RWPE1 (cell line): Measurements from ENCODE around the gene TEX38.
"Not testable (repeated sequence)": the region's sequence is repeated elsewhere in the genome, so short reads cannot be mapped to it uniquely, and the experiment has no call there.

Source experiments
- CTCF ChIA-PET: fragments of 350-600 bp; sonication (Branson Sonifier 250); formaldehyde crosslinking; extraction: SDS; loops from one replicate; lab custom pipeline; 2021; lab: Yijun Ruan, JAX
- POLR2A ChIA-PET: fragments of 400-600 bp; formaldehyde crosslinking; extraction: SDS; loops from one replicate; lab custom pipeline; 2020; ENCODE audit warnings: antibody characterized with exemption; ENCODE audit not compliant: low non-redundant PET; lab: Yijun Ruan, JAX
- DNase-seq: peaks from one replicate; pipeline ENCODE4 v3.0.0; 2012; ENCODE audit warnings: low spot score
- H3K27ac ChIP-seq: fragments of 450-650 bp; 2 replicates; pipeline ENCODE4 v1.5.1; 2017
- TF ChIP-seq, protein P1 (sequence below): fragments of 450-650 bp; conservative IDR thresholded peaks from 2 replicates; pipeline ENCODE4 v1.5.1; 2017; ENCODE audit warnings: low read depth, mild to moderate bottlenecking

Gene TEX38

DNA sequence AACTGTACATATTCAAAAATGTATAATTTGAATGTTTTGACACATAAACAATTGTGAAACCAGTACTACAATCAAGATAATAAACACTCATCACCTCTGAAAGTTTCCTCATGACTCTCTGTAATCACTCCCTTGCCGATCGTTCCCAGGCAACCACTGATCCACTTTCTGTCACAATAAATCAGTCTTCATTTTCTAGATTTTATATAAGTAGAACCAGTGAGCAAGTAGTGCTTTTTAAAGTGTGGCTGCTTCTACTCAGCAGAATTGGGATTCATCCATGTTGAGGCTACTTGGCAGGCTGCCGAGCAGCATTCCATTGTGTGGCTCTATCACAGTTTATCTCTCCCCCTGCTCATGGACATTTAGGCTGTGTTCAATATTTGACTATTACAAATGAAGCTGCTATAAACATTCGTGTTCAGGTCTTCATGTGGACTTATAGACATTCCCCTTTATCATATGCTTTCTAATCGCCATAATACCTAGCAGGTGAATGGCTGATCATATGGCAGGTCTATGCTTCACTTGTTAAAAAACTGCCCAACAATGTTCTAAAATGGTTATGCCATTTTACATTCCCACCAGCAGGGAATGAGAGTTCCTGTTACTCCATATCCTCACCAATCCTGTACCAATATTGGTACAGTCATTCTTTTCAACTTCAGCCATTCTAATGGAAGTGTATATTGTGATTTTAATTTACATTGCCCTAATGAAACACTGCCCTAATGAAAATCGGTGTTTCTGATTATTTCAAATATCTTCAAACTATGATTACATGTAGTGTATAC lies 20.5 kb downstream of the TEX38 start:
- no peak for DNase-seq
- ChIA-PET POLR2A (no interaction called here), CTCF (no interaction called here)
- TF ChIP-seq, protein P1, sequence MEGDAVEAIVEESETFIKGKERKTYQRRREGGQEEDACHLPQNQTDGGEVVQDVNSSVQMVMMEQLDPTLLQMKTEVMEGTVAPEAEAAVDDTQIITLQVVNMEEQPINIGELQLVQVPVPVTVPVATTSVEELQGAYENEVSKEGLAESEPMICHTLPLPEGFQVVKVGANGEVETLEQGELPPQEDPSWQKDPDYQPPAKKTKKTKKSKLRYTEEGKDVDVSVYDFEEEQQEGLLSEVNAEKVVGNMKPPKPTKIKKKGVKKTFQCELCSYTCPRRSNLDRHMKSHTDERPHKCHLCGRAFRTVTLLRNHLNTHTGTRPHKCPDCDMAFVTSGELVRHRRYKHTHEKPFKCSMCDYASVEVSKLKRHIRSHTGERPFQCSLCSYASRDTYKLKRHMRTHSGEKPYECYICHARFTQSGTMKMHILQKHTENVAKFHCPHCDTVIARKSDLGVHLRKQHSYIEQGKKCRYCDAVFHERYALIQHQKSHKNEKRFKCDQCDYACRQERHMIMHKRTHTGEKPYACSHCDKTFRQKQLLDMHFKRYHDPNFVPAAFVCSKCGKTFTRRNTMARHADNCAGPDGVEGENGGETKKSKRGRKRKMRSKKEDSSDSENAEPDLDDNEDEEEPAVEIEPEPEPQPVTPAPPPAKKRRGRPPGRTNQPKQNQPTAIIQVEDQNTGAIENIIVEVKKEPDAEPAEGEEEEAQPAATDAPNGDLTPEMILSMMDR = no peak
- H3K27ac ChIP-seq = no peak overlapping the region

DNA sequence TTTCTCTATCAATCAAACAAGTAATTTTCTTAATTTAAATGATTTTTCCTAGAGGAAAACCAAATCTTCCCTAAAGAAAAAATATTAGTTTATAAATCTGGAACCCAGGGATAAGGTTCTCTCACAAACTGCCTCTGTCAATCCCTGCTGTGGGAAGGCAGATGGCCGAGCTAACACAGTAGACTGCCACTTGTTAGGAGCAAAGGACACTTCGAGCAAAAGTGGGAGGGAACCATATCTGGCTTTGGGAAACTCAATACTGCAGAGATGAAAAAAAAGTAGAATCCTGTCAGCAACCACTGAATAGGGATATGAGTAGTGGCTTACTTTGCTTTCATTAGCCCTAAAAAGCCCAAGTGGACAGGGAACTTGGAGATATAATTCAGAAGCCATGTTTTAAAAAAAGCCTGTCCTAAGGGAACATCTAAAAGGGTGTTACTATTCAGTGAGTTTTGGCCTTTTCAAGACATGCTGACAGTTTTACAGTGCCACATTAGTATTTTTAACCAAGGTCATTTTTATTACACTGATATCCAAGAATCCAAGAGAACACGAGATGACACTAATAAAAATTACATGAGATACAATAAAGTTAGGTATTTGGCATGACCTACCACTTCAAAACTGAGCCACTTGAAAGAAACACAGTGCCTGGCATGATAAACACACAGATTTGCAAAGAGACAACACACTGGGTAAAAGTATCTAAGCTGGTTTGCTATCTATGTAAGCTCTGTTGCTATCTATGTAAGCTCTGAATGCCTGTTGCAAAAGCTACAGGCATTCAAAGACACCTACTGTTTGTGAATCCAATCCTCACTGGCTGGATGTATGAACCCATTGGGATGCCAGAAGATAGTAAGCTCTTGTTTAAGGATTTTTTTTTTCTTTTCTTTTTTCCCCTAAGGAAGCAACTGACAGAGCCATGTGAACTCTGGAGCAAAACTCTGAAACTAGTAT lies 21.4 kb downstream of the TEX38 start:
- ChIA-PET CTCF (no interaction called here), POLR2A (no interaction called here)
- TF ChIP-seq, protein P1 = no peak
- no peak for DNase-seq
- no peak overlapping the region for H3K27ac ChIP-seq

DNA sequence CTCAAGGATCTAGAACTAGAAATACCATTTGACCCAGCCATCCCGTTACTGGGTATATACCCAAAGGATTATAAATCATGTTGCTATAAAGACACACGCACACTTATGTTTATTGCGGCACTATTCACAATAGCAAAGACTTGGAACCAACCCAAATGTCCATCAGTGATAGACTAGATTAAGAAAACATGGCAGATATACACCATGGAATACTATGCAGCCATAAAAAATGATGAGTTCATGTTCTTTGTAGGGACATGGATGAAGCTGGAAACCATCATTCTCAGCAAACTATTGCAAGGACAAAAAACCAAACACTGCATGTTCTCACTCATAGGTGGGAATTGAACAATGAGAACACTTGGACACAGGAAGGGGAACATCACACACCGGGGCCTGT lies 23.0 kb downstream of the TEX38 start:
- H3K27ac ChIP-seq, CTCF ChIA-PET, POLR2A ChIA-PET, DNase-seq: not testable (repeated sequence)

DNA sequence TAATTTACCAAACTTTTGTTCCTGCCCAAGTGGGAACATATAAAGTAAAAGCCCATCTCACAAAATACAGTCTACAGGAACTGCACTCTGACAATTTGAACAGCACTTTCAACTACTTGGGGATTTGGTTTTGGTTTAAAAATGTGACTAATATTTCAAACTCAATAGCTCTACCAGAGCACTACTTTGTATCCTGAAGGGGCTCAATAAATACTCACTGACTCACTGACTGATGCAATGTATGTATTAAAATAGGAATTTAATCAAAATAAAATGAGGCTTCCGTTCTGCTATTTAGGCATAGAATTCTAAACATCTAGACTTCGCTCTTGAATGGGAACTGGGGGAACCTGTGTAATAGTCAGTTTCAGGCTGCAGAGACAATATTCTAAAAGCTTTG lies 25.4 kb downstream of the TEX38 start:
- DNase-seq = no peak
- H3K27ac ChIP-seq = no peak overlapping the region
- ChIA-PET POLR2A (no interaction called here), CTCF (no interaction called here)
- TF ChIP-seq, protein P1 = no peak

DNA sequence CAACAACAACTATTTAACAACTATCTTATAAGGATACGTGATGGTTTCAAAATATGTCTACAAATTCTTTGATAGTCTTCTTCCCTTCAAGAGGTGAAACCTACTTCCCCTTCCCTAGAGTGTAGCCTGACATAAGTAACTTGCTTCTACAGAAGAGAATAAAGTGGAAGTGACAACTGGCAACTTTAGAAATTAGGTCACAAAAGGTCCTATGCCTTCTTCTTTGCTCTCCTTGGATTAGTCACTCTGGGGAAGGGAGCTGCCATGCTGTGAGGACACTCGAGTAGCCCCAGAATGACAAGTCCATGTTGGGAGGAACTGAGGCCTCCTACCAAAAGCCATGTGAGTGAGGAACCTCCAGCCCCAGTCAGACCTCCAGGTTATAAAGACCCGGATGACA lies 28.0 kb downstream of the TEX38 start:
- H3K27ac ChIP-seq = no peak overlapping the region
- POLR2A ChIA-PET = no interaction called here
- DNase-seq = no peak
- CTCF ChIA-PET = no interaction called here
- TF ChIP-seq, protein P1 = no peak

DNA sequence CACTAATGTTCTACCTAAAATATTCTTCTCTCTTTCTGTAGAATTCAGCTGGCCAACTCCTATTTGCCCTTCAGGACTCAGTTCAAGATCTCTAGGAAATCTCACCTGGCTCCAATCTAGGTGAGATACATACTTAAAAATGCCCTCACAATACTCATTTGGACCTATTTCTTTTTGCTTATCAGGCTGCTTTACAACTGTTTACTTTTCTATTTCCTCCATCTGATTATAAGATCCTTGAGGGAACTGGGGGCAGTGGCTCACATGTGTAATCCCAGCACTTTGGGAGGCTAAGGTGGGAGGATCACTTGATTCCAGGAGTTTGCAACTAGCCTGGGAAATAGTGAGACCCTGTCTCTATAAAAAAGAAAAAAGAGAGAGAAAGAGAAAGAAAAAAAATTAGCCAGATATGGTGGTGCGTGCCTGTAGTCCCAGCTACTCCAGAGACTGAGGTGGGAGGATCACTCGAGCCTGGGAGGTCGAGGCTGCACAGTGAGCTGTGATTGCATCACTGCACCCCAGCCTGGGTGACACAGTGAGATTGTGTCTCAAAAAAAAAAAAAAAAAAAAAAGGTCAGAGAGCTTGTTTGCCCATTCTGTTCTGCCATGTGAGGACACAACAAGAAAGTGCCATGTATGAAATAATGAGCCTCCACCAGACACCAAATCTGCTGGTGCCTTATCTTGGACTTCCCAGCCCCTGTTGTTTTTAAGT lies 32.4 kb downstream of the TEX38 start:
- ChIA-PET POLR2A (interaction anchor here (0.7 kb wide), 1 partner anchor 1388 kb away, joined by 4 read pairs; no protein-coding TSS in a partner anchor), CTCF (no interaction called here)
- no peak overlapping the region for H3K27ac ChIP-seq

More for the DNA sequence above, 32.4 kb downstream of the TEX38 start:
- TF ChIP-seq, protein P1 = no peak
- no peak for DNase-seq
